ENCODE results near the gene ALDH3A1.

- TF ChIP-seq CREM (CRISPR knock-in tag; IDR thresholded peaks at IDR 0.05) (no peak), NFYB (CRISPR knock-in tag; conservative IDR thresholded peaks at IDR 0.05; ENCODE audit: low read depth) (no peak), E2F1 (CRISPR knock-in tag; IDR thresholded peaks at IDR 0.05) (no peak), CTCF (IDR thresholded peaks at IDR 0.05) (no peak), MLX (CRISPR knock-in tag; IDR thresholded peaks at IDR 0.05) (no peak), MYBL2 (CRISPR knock-in tag; IDR thresholded peaks at IDR 0.05) (no peak), MAX (CRISPR knock-in tag; IDR thresholded peaks at IDR 0.05) (no peak), SP1 (CRISPR knock-in tag; conservative IDR thresholded peaks at IDR 0.05) (no peak), TEAD1 (CRISPR knock-in tag; IDR thresholded peaks at IDR 0.05) (no peak), PREB (CRISPR knock-in tag; IDR thresholded peaks at IDR 0.05; ENCODE audit: borderline replicate concordance) (no peak), JUN (CRISPR knock-in tag; IDR thresholded peaks at IDR 0.05) (no peak), SMAD3 (CRISPR knock-in tag; IDR thresholded peaks at IDR 0.05; ENCODE audit: borderline replicate concordance) (no peak), ZNF512 (CRISPR knock-in tag; IDR thresholded peaks at IDR 0.05; ENCODE audit: borderline replicate concordance) (no peak)
These were observed 7.2 kb downstream of the ALDH3A1 start for GRCh38 chr17:19740933-19741332.
